HCT116 (cell line): ENCODE results near the gene PRKCH. TPM values are rescaled to one million over a fixed set of nuclear protein-coding genes. Genes with fewer than 3 reads are reported as not detected.

ENCODE experiments used
- ATAC-seq: fragments of 200-7000 bp; cut with Tn5 transposase; 2 replicates; pipeline ENCODE4 v1.9.1; 2020; ENCODE audit warnings: mild to moderate bottlenecking, moderate library complexity
- BruUV-seq: library from RNA; stranded (reverse); fragments of 400-500 nt; replicated peaks from 2 replicates; lab custom pipeline; 2021; lab: Mats Ljungman, UMichigan
- CTCF ChIA-PET: fragments of 300-600 bp; sonication (Branson Sonifier 250); formaldehyde crosslinking; loops from one replicate; lab custom pipeline; 2021; ENCODE audit warnings: antibody characterized with exemption; lab: Charles Lee
- POLR2A ChIA-PET: fragments of 300-600, 350-600 bp; sonication (Branson Sonifier 250); formaldehyde crosslinking; loops from one replicate; lab custom pipeline; 2021; ENCODE audit warnings: antibody characterized with exemption; lab: Charles Lee
- RAD21 ChIA-PET, 2 experiments: fragments of 300-600 bp; sonication (Branson Sonifier 250); formaldehyde crosslinking; loops; one replicate each; lab custom pipeline; 2023; ENCODE audit warnings: low total read pairs in 2 of 2; ENCODE audit not compliant: uncharacterized antibody in 2 of 2, unreplicated experiment in 2 of 2, low non-redundant PET in 1 of 2; lab: Charles Lee
- DNase-seq: peaks from one replicate; pipeline ENCODE4 v3.0.0-alpha.2; 2010; ENCODE audit warnings: low read depth, low spot score
- H2AFZ ChIP-seq: fragments of 200-600 bp; shearing (Covaris generic), sonication (generic); 2 replicates; pipeline ENCODE4 v1.6.1; 2017; ENCODE audit warnings: low read depth, mixed run types, mixed read lengths, antibody characterized with exemption, low read length; ENCODE audit not compliant: poor library complexity, severe bottlenecking
- H3K27ac ChIP-seq: 2 replicates; pipeline ENCODE4 v1.5.1; 2012; ENCODE audit warnings: low read depth, low read length
- H3K27me3 ChIP-seq: fragments of 200-600 bp; sonication (generic); 2 replicates; pipeline ENCODE4 v1.6.1; 2016; ENCODE audit warnings: mixed run types, low read length, mixed read lengths; ENCODE audit not compliant: insufficient read depth
- H3K36me3 ChIP-seq, 2 experiments: fragments of 200-500 bp in 1 of 2; fragments of 200-600 bp in 1 of 2; sonication (Bioruptor generic) in 1 of 2; sonication (generic) in 1 of 2; 2 replicates each; pipeline versions ENCODE4 v1.5.1 to v1.6.1; 2014 to 2016; ENCODE audit warnings: low read length in 2 of 2, inconsistent platforms in 1 of 2, mixed read lengths in 1 of 2, mixed run types in 1 of 2; ENCODE audit not compliant: insufficient read depth in 2 of 2, control insufficient read depth in 1 of 2
- H3K4me1 ChIP-seq, 2 experiments: fragments of 200-600 bp in 1 of 2; sonication (generic) in 1 of 2; 2 replicates each; pipeline versions ENCODE4 v1.5.1 to v1.6.1; 2012 to 2017; ENCODE audit warnings: low read length in 2 of 2, inconsistent platforms in 1 of 2, mild to moderate bottlenecking in 1 of 2, mixed read lengths in 1 of 2, mixed run types in 1 of 2, moderate library complexity in 1 of 2; ENCODE audit not compliant: insufficient read depth in 2 of 2, control insufficient read depth in 1 of 2
- H3K4me2 ChIP-seq: fragments of 200-600 bp; sonication (generic); 2 replicates; pipeline ENCODE4 v1.6.1; 2017; ENCODE audit warnings: mixed run types, low read length, mixed read lengths
- H3K4me3 ChIP-seq, 2 experiments: fragments of 200-600 bp in 1 of 2; sonication (generic) in 1 of 2; replicated peaks in 1 of 2; 2 replicates each; pipeline ENCODE4 v1.5.1; 2011 to 2016; ENCODE audit warnings: low read length in 2 of 2, control low read depth in 1 of 2, low read depth in 1 of 2, mild to moderate bottlenecking in 1 of 2, mixed read lengths in 1 of 2, mixed run types in 1 of 2
- H3K79me2 ChIP-seq: fragments of 200-600 bp; sonication (generic); 2 replicates; pipeline ENCODE4 v1.6.1; 2017; ENCODE audit warnings: mild to moderate bottlenecking, mixed run types, low read length, moderate library complexity, mixed read lengths; ENCODE audit not compliant: insufficient read depth
- H3K9ac ChIP-seq: fragments of 200-600 bp; sonication (generic); 2 replicates; pipeline ENCODE4 v1.6.1; 2016; ENCODE audit warnings: low read length, mixed read lengths
- H3K9me2 ChIP-seq: fragments of 200-600 bp; sonication (generic), shearing (Covaris generic); 2 replicates; pipeline ENCODE4 v1.6.1; 2017; ENCODE audit warnings: mixed run types, mild to moderate bottlenecking, moderate library complexity; ENCODE audit not compliant: insufficient read depth
- H3K9me3 ChIP-seq, 2 experiments: fragments of 200-500 bp in 1 of 2; fragments of 200-600 bp in 1 of 2; sonication (Bioruptor generic) in 1 of 2; sonication (generic) in 1 of 2; 2 replicates each; pipeline ENCODE4 v1.6.1; 2014 to 2017; ENCODE audit warnings: low read length in 2 of 2, mixed read lengths in 2 of 2, inconsistent platforms in 1 of 2, low read depth in 1 of 2, mild to moderate bottlenecking in 1 of 2, mixed run types in 1 of 2, moderate library complexity in 1 of 2; ENCODE audit not compliant: control insufficient read depth in 1 of 2, insufficient read depth in 1 of 2
- H4K20me1 ChIP-seq: fragments of 200-600 bp; sonication (generic), shearing (Covaris generic); 2 replicates; pipeline ENCODE4 v1.6.1; 2017; ENCODE audit warnings: mixed run types, mild to moderate bottlenecking, moderate library complexity; ENCODE audit not compliant: insufficient read depth
- CBX3 ChIP-seq: IDR thresholded peaks from 2 replicates; pipeline ENCODE4 v1.6.1; 2012; ENCODE audit warnings: low read depth
- CEBPB ChIP-seq: IDR thresholded peaks from 2 replicates; pipeline ENCODE4 v1.6.1; 2012; ENCODE audit warnings: low read depth
- EGR1 ChIP-seq: IDR thresholded peaks from 2 replicates; pipeline ENCODE4 v1.6.1; 2012; ENCODE audit warnings: low read depth
- ELF1 ChIP-seq: IDR thresholded peaks from 2 replicates; pipeline ENCODE4 v1.6.1; 2012; ENCODE audit warnings: low read depth, borderline replicate concordance
- FOSL1 ChIP-seq: IDR thresholded peaks from 2 replicates; pipeline ENCODE4 v1.6.1; 2012; ENCODE audit warnings: low read depth
- JUND ChIP-seq: IDR thresholded peaks from 2 replicates; pipeline ENCODE4 v1.6.1; 2012
- POLR2A ChIP-seq: IDR thresholded peaks from 2 replicates; pipeline ENCODE4 v1.7.0; 2011; ENCODE audit warnings: borderline replicate concordance; ENCODE audit not compliant: insufficient read depth, insufficient read length; ENCODE audit errors: extremely low read depth
- RAD21 ChIP-seq: IDR thresholded peaks from 2 replicates; pipeline ENCODE4 v1.6.1; 2012; ENCODE audit warnings: low read depth, mild to moderate bottlenecking
- SIN3A ChIP-seq: IDR thresholded peaks from 2 replicates; pipeline ENCODE4 v1.6.1; 2012; ENCODE audit warnings: low read depth
- SP1 ChIP-seq: IDR thresholded peaks from 2 replicates; pipeline ENCODE4 v1.6.1; 2012; ENCODE audit warnings: low read depth
- TCF7L2 ChIP-seq: IDR thresholded peaks from 2 replicates; pipeline ENCODE4 v1.7.0; 2011; ENCODE audit warnings: borderline replicate concordance, inconsistent platforms; ENCODE audit not compliant: insufficient read depth, insufficient read length; ENCODE audit errors: extremely low read depth
- YY1 ChIP-seq: IDR thresholded peaks from 2 replicates; pipeline ENCODE4 v1.6.1; 2011; ENCODE audit warnings: low read length, low read depth, moderate library complexity, mild to moderate bottlenecking; ENCODE audit not compliant: insufficient replicate concordance; ENCODE audit errors: extremely low read depth
- ZNF274 ChIP-seq: fragments of 200-500 bp; sonication (Bioruptor generic); IDR thresholded peaks from 2 replicates; pipeline ENCODE4 v1.6.1; 2014; ENCODE audit warnings: mild to moderate bottlenecking, low read depth, low read length, inconsistent platforms
- intact Hi-C: fragments of 100-400 bp; cut with micrococcal nuclease; formaldehyde crosslinking; loops from 2 replicates; pipeline ENCODE4 v1.10.0; 2022
- total RNA-seq: library from RNA; stranded (reverse); gene quantifications from one replicate; pipeline ENCODE4 v1.2.1, GENCODE V29; 2021; ENCODE audit not compliant: unreplicated experiment
- TF ChIP-seq, protein P1 (sequence below), 3 experiments: fragments of 200-600 bp in 1 of 3; sonication (generic) in 1 of 3; IDR thresholded peaks in 2 of 3; conservative IDR thresholded peaks in 1 of 3; 2 replicates each; pipeline ENCODE4 v1.5.1; 2012 to 2017; ENCODE audit warnings: low read depth in 2 of 3, low read length in 2 of 3, antibody characterized with exemption in 1 of 3, borderline replicate concordance in 1 of 3, control low read depth in 1 of 3, mild to moderate bottlenecking in 1 of 3, mixed read lengths in 1 of 3, mixed run types in 1 of 3, moderate library complexity in 1 of 3; ENCODE audit not compliant: insufficient read depth in 1 of 3
- TF ChIP-seq, protein P2 (sequence below): IDR thresholded peaks from 2 replicates; pipeline ENCODE4 v1.6.1; 2012; ENCODE audit warnings: low read depth
- TF ChIP-seq, protein P3 (sequence below): IDR thresholded peaks from 2 replicates; pipeline ENCODE4 v1.6.1; 2012

The PRKCH gene
- total RNA-seq, 1 experiment from 2014 or later, result 16.6 TPM

DNA sequence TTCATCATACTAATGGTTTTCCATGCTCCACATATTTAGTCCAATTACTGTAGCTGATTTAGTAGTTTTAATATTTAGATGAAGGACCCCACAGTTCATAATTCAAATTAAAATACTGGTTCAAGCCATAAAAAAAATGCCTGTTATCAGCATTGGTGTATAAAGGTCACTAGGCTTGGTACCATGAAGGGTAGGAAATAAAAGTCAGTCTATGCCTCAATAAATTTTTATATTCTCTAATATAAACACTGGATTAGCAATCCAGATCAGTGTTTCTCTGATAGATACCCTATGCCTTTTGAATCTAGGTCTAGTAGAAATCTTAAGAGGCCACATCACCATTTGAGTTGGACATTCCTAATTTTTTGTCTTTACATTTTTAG, 210.7 kb downstream of the PRKCH start:
- Histone ChIP-seq H3K9me2 (no peaks in the 10 kb centered on the region), H3K4me1 (peaks cover 69 to 81% of the 10 kb centered on the region in 2 experiments), H3K9ac (no peak overlapping the region), H3K4me3 (no peak overlapping the region), H3K36me3 (no peaks in the 10 kb centered on the region), H2AFZ (no peak overlapping the region), H3K79me2 (no peaks in the 10 kb centered on the region), H4K20me1 (no peaks in the 10 kb centered on the region), H3K27ac (no peak overlapping the region), H3K9me3 (no peaks in the 10 kb centered on the region), H3K4me2 (no peak overlapping the region), H3K27me3 (no peaks in the 10 kb centered on the region)
- ATAC-seq (no peak), DNase-seq (no peak)
- TF ChIP-seq TCF7L2 (no peak), FOSL1 (no peak), CBX3 (no peak), RAD21 (no peak), JUND (no peak), CEBPB (no peak), YY1 (no peak), SP1 (no peak), POLR2A (no peak), ELF1 (no peak), SIN3A (no peak), EGR1 (no peak), ZNF274 (no peak)
- TF ChIP-seq, protein P1, sequence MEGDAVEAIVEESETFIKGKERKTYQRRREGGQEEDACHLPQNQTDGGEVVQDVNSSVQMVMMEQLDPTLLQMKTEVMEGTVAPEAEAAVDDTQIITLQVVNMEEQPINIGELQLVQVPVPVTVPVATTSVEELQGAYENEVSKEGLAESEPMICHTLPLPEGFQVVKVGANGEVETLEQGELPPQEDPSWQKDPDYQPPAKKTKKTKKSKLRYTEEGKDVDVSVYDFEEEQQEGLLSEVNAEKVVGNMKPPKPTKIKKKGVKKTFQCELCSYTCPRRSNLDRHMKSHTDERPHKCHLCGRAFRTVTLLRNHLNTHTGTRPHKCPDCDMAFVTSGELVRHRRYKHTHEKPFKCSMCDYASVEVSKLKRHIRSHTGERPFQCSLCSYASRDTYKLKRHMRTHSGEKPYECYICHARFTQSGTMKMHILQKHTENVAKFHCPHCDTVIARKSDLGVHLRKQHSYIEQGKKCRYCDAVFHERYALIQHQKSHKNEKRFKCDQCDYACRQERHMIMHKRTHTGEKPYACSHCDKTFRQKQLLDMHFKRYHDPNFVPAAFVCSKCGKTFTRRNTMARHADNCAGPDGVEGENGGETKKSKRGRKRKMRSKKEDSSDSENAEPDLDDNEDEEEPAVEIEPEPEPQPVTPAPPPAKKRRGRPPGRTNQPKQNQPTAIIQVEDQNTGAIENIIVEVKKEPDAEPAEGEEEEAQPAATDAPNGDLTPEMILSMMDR (IDR thresholded peaks at IDR 0.05 in 2 of 3, conservative IDR thresholded peaks at IDR 0.05 in 1 of 3; ENCODE audit: borderline replicate concordance in 1 of 3, insufficient read depth in 1 of 3, low read depth in 2 of 3, low read length in 2 of 3), result no peak
- TF ChIP-seq, protein P2, sequence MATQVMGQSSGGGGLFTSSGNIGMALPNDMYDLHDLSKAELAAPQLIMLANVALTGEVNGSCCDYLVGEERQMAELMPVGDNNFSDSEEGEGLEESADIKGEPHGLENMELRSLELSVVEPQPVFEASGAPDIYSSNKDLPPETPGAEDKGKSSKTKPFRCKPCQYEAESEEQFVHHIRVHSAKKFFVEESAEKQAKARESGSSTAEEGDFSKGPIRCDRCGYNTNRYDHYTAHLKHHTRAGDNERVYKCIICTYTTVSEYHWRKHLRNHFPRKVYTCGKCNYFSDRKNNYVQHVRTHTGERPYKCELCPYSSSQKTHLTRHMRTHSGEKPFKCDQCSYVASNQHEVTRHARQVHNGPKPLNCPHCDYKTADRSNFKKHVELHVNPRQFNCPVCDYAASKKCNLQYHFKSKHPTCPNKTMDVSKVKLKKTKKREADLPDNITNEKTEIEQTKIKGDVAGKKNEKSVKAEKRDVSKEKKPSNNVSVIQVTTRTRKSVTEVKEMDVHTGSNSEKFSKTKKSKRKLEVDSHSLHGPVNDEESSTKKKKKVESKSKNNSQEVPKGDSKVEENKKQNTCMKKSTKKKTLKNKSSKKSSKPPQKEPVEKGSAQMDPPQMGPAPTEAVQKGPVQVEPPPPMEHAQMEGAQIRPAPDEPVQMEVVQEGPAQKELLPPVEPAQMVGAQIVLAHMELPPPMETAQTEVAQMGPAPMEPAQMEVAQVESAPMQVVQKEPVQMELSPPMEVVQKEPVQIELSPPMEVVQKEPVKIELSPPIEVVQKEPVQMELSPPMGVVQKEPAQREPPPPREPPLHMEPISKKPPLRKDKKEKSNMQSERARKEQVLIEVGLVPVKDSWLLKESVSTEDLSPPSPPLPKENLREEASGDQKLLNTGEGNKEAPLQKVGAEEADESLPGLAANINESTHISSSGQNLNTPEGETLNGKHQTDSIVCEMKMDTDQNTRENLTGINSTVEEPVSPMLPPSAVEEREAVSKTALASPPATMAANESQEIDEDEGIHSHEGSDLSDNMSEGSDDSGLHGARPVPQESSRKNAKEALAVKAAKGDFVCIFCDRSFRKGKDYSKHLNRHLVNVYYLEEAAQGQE, result no peak
- TF ChIP-seq, protein P3, sequence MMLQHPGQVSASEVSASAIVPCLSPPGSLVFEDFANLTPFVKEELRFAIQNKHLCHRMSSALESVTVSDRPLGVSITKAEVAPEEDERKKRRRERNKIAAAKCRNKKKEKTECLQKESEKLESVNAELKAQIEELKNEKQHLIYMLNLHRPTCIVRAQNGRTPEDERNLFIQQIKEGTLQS, result no peak
- RAD21 ChIA-PET, result no interaction called here
- POLR2A ChIA-PET, result no interaction called here
- intact Hi-C loops, result no loop called here
- CTCF ChIA-PET, result no interaction called here
- no TSS peak for BruUV-seq
